ENCODE measurements around the gene LRRC4C.

Gene LRRC4C

DNA sequence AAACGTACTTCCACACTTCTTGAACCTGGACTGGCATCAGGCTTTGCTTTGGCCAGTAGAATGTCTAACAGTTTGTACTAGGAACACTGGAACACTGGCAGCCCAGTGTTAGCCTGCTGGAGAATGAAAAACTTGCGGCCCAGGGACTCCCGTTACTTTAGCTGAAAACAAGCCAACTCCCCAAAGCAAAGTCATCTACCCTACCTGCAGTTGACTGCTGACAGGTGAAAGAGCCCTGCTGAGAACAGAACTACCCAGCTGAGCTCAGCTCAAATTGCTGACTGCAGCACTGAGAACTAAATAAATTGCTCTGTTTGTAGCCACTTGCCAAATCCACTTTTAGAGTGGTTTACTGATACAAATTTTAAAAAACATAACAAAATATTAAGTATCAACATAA is 342.5 kb downstream of the LRRC4C start:
- no peak for DNase-seq (ENCODE audit: low read depth)

GRCh38 chr11:41115066-41115465 is 344.4 kb downstream of the LRRC4C start:
- DNase-seq (ENCODE audit: low read depth): no peak

DNA sequence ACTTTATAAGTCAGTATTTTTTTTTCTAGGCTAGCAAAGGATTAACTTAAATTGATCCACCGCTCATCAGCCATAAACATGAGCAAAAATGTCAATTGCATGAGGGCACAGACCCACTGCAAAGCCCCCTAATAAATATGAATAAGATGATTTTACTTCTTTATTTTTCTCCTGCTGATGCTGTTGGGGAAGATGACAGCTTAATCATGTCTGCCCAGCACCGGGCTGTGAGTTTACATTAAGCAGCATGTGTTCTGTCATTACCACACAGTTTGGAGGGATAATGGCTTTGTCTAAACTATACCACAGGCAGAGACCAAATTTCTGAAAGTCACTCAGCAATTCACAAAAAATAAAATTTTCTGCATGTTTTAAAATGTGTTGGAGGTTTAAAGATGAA is 346.3 kb downstream of the LRRC4C start:
- DNase-seq (ENCODE audit: low read depth): no peak

DNA sequence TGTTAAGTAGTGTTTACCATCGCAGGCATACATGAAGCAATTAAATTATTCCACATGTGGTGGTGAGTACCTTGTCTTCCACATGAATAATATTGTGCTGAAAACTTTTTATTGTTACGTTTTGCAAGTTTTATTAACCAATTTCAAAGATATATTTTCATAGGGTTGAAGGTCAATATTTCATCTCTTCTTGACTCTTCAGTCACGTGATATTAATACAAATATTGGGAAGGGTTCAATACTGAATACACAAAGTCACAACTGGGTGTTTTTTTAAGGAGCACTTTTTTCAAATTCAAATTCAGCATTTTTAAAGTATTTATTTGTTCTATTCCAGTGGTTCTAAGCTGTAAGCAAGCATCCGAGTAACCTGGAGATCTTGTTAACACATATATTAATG is 348.9 kb downstream of the LRRC4C start:
- DNase-seq (ENCODE audit: low read depth): no peak

DNA sequence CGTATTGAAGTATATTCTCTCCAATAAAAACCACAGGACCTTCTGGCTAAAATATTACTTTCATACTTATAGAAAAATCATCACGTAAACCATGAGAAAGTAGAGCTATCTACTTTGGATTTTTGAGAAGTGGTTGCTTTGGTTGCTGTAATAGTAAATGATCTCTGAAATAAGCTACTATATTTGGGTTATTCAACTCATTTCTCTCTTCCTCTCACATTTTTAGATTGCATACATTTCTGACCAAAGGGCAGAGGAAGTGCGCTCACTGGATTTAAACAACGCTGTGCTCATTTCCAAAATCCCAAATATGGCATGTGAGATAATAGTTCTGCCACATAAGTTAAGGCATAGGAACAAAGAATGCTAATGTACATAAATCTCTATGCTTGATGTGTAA is 357.0 kb downstream of the LRRC4C start:
- no peak for DNase-seq (ENCODE audit: low read depth)

DNA sequence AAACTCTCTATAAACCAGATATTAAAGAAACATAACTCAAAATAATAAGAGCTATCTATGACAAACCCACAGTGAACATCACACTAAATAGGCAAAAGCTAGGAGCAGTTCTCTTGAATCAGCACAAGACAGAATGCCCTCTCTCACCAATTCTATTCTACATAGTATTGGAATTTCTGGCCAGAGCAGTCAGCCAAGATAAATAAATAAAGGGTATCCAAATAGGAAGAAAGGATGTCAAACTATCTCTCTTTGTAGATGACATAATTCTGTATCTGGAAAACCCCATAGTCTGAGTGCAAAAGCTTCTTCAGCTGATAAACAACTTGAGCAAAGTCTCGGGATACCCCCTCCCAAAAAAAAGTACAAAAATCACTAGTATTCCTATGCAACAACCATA is 359.8 kb downstream of the LRRC4C start:
- DNase-seq (ENCODE audit: low read depth): no peak

GRCh38 chr11:41085123-41085522 is 374.3 kb downstream of the LRRC4C start:
- no peak for DNase-seq (ENCODE audit: low read depth)

DNA sequence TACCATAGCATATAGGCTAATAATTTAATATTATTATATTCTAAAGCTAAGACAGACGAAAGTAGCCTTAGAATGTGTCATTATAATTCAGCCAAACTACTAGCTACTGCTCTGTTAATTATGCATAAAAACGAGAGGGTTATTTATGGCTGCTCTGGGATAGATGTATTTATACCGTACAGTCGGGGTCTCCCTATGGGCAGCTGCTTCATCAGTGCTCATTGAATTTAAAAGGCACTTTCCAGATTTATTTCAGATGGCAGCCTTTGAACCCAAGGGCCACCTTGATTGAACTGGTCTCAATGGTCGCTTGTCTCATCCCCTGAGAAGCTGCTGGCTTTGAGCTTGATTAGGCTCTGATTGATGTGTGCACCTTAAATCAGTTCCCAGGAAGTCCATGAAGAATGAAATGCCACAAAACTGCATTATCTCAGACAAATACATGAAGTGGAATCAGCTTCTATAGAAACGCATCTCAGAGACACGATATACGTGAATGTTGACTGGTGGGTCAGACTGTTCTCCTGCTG is 377.6 kb downstream of the LRRC4C start:
- DNase-seq (ENCODE audit: low read depth): no peak

DNA sequence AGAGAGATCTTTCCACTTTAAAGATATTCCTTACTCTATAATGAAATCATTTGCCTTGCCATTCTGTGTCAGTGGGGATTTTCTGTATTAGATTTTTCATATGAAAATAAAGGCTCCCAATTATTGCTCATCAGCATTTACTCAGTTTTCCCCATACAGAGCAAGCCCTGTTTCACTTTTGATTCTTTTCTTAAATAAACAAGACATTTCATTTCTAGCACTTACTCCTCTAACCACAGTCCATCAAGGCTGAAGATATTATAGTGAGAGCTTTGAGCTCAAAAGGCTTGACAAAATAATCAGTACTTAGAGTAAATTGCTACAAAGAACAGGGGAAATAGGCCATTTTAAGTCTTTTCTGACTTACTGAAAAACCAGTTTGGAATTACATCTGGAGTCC is 385.1 kb downstream of the LRRC4C start:
- DNase-seq (ENCODE audit: low read depth): no peak

- no peak for DNase-seq (ENCODE audit: low read depth)
Observed at GRCh38 chr11:41065432-41065831, 394.0 kb downstream of the LRRC4C start.

GRCh38 chr11:41058138-41058537 is 401.3 kb downstream of the LRRC4C start:
- no peak for DNase-seq (ENCODE audit: low read depth)

DNA sequence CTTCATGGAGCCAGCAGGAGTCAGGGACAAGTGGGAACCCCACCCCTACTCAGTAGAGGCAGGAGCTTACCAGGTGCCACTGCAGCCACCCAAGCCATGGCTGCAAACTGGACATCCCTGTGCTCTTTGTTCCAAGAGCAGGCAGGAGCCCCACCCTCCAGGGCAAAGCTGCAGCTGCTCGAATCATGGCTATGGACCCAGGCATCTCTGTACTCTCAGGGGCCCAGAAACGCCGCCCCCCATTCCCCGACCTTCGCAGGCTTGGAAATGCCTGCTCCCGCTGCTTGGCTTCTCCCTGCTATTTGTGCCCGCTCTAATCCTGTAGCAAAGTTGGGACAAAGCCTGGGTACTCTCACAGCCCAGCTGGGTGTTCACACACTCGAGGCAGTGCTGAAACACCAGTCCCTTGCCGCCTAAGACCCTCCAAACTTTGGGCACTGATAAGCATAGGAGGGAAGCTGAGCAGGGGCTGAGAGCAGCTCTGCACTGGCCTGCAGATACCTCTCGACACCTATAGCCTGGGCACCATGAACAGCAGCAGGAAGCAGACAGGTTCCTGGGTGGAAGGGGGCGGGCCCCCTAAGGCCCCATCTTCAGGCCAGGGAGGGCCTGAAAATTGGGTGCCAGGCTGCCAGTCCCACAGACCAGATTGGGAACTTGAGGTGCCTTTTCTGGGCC is 402.4 kb downstream of the LRRC4C start:
- DNase-seq (ENCODE audit: low read depth): no peak

- no peak for DNase-seq (ENCODE audit: low read depth)
Observed at GRCh38 chr11:41053894-41054293, 405.6 kb downstream of the LRRC4C start.

GRCh38 chr11:41051919-41052635 is 407.4 kb downstream of the LRRC4C start:
- no peak for DNase-seq (ENCODE audit: low read depth)

GRCh38 chr11:41050791-41051190 is 408.7 kb downstream of the LRRC4C start:
- no peak for DNase-seq (ENCODE audit: low read depth)

DNA sequence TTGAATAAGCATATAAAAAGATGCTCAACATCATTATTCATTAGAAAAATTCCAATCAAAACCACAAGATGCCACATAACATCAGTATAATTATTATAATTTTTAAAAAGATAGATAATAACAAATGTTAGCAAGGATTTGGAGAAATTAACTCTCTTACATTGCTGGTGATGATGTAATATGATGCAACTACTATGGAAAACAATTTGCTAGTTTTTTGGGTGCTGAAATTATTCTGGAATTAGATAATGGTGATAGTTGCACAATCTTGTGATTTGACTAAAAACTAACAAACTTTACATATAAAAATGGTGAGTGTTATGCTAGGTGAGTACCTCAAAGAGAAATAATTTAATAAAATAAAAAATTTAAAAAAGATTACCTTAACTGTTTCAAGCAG is 412.2 kb downstream of the LRRC4C start:
- DNase-seq (ENCODE audit: low read depth): no peak

DNA sequence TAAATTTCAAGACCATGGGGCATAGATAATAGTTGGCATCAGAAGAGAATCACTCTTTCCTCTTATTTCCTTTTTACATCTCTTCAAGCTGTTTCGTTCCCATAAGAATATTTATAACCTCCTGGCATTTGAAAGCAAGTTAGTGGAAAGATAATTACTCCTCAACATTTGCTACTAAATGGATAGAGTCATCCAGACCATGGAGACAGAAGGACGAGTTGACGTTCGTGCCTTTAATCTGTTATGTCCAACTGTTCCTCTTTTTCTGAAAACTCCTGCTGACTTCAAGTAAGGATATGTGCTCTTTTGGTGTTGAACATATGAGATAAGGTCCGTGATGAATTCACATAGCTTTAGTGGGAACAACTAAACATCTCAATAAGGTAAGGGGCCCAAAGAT is 414.2 kb downstream of the LRRC4C start:
- no peak for DNase-seq (ENCODE audit: low read depth)

GRCh38 chr11:41044747-41045146 is 414.7 kb downstream of the LRRC4C start:
- no peak for DNase-seq (ENCODE audit: low read depth)

DNA sequence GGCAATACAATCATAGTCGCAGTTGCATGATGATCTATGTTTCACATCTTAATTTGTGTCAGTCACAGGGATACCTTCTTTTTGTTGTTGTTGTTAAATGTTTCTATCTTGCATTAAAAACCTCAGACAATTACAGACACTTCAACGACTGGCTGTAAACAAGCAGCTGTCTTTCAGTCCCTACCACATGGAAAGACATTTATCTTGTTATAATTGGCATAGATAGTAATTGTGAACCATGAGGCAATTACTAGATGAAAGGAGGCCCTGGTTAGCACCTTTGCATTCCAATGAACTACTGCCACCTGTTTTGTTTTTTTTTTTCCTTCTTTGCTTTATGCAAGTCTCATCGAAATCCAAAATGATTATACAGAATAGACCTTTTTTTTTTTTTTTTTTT is 416.8 kb downstream of the LRRC4C start:
- DNase-seq (ENCODE audit: low read depth): no peak

GRCh38 chr11:41040474-41040873 is 419.0 kb downstream of the LRRC4C start:
- no peak for DNase-seq (ENCODE audit: low read depth)

GRCh38 chr11:41039592-41039991 is 419.9 kb downstream of the LRRC4C start:
- DNase-seq (ENCODE audit: low read depth): no peak

- DNase-seq (ENCODE audit: low read depth): no peak
Observed at GRCh38 chr11:41031551-41032060, 427.8 kb downstream of the LRRC4C start.

GRCh38 chr11:41020259-41020658 is 439.2 kb downstream of the LRRC4C start:
- no peak for DNase-seq (ENCODE audit: low read depth)

Measured in GM04504 (cell line).